GM04504 (cell line): ENCODE results near the gene GRM7.

Experiments
- DNase-seq: peaks from one replicate; pipeline ENCODE4 v3.0.0-alpha.2; 2012; ENCODE audit warnings: low read depth

GRM7 gene

GRCh38 chr3:7400360-7400759, 539.4 kb downstream of the GRM7 start:
- DNase-seq: no peak

GRCh38 chr3:7401418-7401817, 540.5 kb downstream of the GRM7 start:
- DNase-seq: no peak

- DNase-seq: no peak
Observed at GRCh38 chr3:7407107-7407506, 546.2 kb downstream of the GRM7 start.

GRCh38 chr3:7410782-7411181, 549.9 kb downstream of the GRM7 start:
- no peak for DNase-seq

GRCh38 chr3:7421065-7421464, 560.1 kb downstream of the GRM7 start:
- no peak for DNase-seq

GRCh38 chr3:7423036-7423435, 562.1 kb downstream of the GRM7 start:
- DNase-seq: no peak

DNA sequence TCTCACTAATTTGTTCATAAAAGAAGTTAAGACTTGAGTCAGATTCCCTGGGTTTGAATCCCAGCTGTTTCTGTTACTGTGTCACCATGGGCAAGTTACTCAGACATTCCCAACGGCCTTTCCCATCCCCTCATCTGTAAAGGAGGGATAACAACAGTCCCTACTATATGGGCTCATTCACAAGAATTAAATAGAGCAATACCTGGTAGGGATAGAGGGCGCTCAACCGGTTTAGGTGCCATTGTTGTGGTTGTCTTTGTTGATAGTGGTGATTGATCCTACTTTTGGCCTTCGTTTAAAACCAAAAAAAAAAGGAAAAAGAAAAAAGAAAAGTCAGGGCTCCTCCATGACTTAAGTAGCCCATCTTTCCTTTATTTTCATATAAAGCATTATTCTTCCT, 563.1 kb downstream of the GRM7 start:
- no peak for DNase-seq

GRCh38 chr3:7428206-7428718, 567.3 kb downstream of the GRM7 start:
- DNase-seq: no peak

- DNase-seq: no peak
Observed at GRCh38 chr3:7432610-7433009, 571.7 kb downstream of the GRM7 start.

DNA sequence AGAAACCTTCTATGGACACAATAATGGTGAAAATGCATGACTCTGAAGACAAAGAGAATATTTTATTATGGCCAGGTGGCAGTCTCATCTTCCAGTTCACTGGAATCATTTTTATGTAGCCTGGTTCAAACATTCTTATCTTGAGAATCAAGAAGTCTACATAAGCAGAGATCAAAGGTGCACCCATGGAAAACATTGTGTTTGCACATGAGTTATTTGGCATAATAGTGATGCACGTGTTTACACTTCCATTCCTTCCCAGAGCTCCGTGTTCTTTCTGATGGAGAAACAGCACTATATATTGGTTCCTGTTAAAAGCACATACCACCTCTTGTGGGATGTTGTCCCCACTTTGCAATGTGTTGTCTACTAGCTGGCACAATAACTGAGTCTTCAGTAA, 572.2 kb downstream of the GRM7 start:
- no peak for DNase-seq

- DNase-seq: no peak
Observed at GRCh38 chr3:7436542-7436941, 575.6 kb downstream of the GRM7 start.

GRCh38 chr3:7437231-7437630, 576.3 kb downstream of the GRM7 start:
- DNase-seq: no peak

- DNase-seq: no peak
Observed at GRCh38 chr3:7439101-7439680, 578.3 kb downstream of the GRM7 start.

GRCh38 chr3:7444886-7445285, 584.0 kb downstream of the GRM7 start:
- no peak for DNase-seq

DNA sequence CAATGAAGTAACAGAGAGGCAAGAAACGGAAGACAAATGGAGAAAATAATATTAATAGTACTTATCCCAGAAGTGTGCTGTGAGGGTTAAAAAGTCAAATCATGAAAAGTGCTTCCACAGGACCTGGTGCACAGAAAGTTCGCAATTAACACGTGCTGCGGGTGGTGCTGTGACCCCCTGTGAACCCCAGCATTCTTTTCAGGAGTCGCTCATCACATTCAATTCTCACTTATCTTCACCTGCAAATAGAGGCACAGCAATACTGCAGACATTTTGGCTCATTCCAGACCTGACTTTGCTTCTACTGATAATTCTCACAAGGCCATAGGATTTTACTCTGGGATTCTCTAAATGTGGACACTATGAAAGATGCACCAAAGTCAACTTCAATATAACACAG, 584.4 kb downstream of the GRM7 start:
- DNase-seq: no peak

- no peak for DNase-seq
Observed at GRCh38 chr3:7447197-7447769, 586.4 kb downstream of the GRM7 start.

- DNase-seq: no peak
Observed at GRCh38 chr3:7456386-7456785, 595.5 kb downstream of the GRM7 start.

DNA sequence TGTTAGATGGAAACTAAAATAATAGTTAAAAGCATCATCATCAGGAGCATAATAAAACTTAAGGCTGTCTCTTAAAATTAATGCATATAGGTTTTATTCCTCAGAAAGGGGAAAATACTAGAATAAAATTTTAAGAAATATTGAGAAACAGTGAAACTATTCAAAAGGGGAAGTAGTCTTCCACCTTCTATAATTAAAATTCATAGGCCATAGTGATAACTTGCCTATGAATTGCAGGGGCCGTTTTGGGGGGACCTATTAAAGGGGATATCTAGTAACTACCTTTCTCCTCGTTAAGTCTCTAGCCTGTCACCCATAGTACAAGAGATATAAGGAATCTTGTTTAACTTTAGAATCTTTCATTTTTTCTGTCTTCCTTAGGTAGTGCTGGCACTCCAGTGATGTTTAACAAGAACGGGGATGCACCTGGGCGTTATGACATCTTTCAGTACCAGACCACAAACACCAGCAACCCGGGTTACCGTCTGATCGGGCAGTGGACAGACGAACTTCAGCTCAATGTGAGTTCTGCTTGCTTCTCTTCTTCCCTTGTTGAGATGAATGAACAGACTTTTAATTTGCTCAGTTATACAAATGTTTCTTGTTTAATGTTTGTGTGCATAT, 600.4 kb downstream of the GRM7 start:
- no peak for DNase-seq

GRCh38 chr3:7469866-7470265, 609.0 kb downstream of the GRM7 start:
- DNase-seq: no peak

DNA sequence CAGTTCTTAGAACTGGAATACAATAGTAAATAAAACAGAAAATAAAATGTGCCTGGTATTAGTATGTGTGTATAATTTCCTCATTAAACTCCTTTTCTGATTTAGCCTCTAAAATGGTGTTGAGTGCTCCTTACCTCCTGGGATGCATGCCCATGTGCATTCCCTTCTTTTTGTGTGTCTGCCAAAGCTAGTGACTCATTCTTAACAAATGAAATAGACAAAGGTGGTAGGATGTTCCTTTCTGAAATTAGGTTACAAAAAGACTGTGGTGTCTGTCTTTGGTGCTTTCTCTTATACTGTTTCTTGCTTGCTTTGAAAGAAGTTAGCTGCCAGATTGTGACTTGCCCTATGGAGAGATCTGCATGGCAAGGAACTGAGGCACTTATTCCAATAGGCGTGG, 623.7 kb downstream of the GRM7 start:
- DNase-seq: no peak

DNA sequence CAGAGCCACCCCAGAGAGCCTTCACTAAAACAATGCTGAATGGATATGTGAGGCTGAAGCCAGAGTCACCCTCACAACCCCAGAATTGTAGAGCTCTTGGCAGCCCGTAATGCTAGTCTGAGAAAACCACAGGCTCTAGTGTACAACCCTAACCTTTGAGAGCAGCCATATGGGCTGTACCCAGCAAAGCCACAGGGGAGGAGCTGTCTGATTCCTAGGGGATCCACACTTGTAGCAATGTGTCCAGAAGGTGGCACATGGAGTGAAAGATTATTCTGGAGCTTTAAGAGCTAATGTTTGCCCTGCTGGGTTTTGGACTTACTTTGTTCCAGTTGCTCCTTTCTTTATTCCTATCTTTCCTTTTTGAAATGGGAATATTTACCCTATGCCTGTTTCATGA, 626.8 kb downstream of the GRM7 start:
- no peak for DNase-seq

GRCh38 chr3:7489417-7489816, 628.5 kb downstream of the GRM7 start:
- DNase-seq: no peak

GRCh38 chr3:7498715-7499114, 637.8 kb downstream of the GRM7 start:
- DNase-seq: no peak

DNA sequence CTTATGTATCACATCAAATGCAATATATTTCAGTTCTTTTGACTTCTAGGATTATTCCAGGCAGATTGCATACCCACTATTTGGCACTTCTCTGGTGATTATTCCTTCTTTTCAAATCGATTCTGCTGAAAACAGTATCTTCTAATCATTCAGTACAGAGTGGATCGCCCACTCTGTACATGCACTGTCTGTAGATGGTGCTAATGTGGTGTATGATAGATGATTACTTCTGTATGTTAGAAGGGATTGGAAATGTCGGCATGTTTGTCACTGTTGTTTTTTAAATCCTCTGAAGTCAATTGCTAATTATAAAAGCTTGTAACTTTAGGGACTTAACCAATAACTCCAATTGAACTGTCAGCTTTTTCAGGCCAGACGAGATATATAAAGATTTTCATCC, 642.5 kb downstream of the GRM7 start:
- DNase-seq: no peak
